Erythroblast (primary cell): Measurements from ENCODE around the gene IL5RA.

Experiments used
- GATA1 ChIP-seq: IDR thresholded peaks from 2 replicates; pipeline ENCODE4 v1.6.1; 2011; ENCODE audit warnings: low read depth, mild to moderate bottlenecking, control low read depth, low read length, moderate library complexity
- POLR2A ChIP-seq: IDR thresholded peaks from 2 replicates; pipeline ENCODE4 v1.6.1; 2011; ENCODE audit warnings: mild to moderate bottlenecking, low read length

GRCh38 chr3:3154879-3155610, 44.9 kb upstream of the IL5RA start:
- TF ChIP-seq POLR2A (no peak), GATA1 (no peak)
